ENCODE data around the gene MB.
"Not testable (repeated sequence)": the region's sequence is repeated elsewhere in the genome, so short reads cannot be mapped to it uniquely, and the experiment has no call there.

The MB gene

DNA sequence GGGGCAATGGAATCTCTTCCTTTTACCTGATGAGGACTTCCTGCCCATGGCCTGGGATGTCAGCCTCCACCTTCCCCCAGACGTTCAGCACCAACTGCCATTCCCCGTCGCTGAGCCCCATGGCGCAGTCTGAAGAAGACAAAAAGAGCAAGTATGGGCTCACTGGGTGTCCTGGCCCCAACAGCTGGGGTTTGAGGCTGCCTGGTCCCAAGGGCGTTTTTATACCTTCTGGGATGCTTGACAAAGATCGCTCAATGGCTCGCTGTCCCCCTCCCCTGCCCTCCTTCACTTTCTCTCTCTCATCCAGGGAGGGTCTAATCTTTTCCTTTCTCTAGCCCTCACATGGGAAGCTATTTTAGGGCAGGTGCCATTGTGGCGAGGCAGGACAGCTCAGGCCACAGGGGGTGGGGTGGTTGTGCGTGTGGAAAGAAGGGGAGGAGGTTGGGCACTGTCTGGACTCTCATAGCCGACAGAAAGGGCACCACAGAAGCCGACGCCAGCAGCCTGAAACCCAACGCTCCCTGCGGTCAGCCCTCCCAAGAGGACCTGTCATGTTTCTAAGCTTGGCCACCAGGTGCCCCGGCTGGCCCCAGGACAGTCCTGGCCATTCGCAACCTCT lies at the start of gene MB:
Gene MB, minus strand, starts transcription at position 193 of the 619 bp plus-strand sequence. Its CDS starts 72 bp downstream, at position 121.
- no peak for DNase-seq

DNA sequence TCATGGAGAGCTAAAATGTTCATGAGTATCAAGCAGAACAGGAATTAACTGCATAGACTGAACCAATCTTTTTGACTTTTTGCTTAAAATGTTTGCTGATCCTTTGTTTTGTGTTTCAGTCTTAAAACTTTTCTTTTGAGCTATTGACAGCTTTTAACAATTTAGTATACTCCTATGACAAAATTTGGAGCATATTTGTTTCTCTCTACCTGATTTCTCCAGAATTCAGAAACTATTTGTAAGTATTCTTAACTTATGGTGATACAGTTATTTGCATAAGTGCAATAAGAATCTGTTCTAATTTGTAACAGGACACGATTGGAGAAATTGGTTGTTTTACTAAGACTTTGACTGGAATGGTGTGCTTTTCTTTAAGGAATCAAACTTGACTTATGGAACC lies 49.6 kb upstream of the MB start:
- DNase-seq = not testable (repeated sequence)

DNA sequence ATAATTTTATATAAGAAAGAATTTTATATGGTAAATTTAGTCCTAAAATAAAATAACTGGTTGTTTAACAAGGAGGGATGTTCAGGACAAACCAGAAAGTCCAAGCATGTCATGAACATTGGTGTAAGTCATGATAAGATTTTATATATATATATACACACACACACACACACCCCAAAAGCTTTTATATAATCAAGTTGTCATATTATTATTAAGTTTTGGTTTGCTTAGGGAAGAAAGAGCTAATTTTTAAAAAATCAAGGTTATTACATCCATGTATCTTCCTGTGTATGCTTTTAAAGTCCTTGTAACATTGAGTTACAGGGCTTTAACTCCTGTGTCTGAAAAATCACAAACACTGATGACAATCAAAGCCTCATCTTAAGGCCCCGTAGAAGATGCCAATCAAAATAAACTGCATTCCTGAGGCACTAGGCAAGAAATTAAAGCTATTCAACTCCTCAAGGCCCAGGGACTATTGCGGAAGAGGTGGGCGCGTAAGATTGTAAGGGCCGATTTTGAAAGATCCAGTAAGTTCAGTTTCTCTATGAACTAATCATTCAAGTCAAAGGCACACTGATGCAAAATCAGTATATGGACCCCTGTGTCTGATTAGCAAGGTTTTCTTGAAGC lies 47.9 kb upstream of the MB start:
- no peak for DNase-seq

DNA sequence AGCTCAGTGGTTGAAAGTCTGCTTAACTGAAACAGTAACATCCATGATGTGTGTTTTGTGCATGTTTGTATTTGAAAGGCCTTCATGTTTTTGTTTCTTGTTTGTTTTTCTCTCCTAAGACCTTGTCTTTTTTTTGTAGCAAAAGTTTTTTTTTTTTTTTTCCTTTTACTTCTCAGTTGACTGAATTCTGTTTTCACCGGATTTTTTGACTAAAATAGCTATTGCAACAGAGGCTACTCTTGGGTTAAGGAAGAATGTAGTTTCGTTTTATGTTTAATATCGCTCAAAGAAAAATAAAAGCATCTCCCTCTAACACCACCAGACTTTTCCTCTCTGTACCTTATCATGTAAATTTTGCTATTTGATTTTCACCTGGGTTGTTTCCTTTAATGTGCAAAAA lies 46.2 kb upstream of the MB start:
- DNase-seq = no peak

DNA sequence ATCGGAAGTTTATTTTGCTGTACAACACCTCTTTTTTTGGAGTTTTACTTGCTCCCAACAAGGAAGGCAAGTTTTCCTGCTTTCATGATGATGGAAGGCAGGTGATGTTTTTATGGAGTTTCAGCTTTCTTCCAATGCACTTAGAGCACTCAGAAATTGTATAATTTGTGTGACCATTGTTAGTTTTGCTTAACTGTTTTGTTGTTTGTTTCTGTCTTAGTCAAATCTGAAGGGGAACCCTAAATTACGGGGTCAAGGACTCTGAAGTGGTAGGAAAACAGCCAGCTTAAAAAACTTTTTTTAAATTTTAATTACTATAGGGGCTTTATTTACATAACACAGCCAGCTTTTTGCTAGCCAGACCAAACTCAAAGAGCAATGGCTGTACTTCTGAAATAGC lies 45.8 kb upstream of the MB start:
- DNase-seq = no peak

DNA sequence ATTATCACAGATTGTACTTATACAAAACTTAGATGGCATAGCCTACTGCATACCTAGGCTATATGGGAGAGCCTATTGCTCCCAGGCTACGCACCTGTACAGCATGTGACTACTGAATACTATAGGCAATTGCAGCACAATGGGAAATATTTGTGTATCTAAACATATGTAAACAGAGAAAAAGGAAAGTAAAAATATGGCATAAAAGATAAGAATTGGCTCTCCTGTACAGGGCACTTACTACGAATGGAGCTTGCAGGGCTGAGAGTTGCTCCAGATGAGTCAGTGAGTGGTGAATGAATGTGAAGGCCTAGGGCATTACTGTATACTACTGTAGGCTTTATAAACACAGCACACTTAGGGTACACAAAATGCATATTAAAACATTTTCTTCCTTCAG lies 44.3 kb upstream of the MB start:
- DNase-seq = no peak

DNA sequence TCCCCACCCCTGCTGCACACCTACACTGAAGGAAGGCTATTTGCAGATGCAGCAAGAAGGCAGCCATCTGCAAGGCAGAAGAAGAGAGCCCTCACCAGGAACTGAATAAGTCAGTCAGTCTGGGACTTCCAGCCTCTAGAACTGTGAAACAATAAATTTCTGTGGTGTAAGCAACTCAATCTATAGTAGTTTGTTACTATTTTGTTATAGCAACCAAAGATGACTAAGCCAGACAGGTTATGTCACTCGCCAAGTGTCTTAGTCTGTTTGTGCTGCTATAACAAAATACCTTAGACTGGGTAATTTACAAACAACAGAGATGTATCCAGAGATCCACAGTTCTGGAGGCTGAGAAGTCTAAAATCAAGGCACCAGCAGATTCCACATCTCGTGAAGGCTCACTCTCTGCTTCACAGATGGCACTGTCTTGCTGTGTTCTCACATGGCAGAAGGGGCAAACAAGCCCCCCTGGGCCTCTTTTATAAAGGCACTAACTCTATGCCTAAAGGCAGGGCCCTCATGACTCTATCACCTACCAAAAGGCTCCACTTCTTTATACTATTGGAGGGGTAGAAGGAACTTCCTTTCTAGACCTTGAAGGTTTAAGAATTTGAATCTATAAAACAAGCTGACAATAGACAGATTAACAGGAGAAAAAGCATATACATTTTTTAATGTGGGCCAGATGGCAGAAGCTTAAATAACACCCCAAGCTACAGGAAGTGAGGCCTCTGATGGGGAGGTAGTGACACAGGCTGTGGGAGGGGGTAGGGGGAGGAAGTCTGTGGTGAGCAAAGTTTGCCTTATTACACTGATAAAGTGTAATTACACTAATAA lies 43.4 kb upstream of the MB start:
- no peak for DNase-seq

DNA sequence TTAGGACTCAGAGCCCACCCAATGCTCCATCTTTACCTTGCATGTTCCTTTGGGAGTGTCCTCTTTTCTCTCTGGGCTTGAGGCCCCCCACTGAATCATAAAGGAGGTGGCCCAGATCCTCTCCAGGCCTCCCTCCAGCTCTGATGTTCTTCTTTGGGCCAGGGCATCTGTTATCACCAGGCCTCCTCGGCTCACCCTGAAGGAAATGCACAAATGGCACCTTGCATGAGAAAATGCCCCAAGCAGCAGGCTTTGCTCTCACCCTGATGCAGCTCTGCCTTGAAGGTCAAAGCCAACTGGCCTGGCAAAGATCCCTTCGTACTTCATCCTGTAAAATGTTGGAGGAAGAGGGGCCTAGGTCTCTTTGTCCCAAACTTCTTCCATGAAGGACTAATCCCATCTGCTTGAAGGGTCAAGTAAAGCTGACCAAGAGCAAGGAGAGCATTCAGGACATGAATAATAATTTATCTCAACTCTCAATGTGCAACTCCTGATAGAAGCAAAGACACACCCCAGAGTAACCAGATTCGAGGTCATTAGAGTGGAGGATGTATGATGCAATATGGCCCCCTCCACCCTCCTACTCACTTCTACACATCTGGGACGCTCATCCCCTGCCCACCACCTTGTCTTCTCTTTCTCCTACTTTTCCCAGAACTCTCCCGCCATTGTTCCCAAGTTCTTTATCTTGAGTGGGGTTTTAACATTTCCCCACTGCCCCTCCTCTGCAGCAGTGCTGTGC lies 40.6 kb upstream of the MB start:
- no peak for DNase-seq

DNA sequence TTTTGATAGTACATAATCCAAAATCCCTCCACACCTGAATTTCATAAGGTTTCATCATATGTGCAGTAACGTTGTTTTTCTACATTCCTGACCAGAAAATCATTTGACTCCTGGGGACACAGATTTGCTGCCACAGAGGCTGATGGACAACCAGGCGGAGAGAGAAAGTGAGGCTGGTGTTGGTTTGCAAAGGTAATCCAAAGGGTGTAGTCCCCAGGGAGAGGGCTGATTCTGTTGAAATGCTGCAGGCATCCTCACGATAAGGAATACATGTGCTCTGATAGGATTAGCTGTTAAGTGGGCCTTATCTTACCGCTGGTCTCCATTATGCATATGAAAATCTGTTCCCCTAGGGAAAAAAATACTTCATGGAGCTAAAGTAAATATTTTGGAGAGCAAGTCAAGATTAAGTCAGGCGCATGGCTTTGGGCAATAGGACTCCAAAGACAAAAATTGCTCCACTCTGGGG lies 39.2 kb upstream of the MB start:
- no peak for DNase-seq

DNA sequence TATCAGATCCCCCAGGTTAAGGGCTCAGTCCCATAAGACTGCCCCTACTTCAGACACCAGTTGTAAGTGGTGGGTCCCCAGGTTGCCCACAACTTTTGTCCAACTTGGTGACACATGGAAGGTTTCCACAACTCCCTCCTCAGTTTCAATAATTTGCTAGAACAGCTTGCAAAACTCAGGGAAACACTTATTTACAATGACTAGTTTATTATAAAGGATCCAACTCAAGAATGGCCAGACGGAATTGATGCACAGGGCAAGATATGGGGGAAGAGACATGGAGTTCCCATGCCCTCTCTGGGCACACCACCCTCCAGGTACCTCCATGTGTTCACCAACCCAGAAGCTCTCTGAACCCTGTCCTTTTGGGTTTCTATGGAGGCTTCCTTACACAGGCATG lies 36.7 kb upstream of the MB start:
- DNase-seq = no peak

DNA sequence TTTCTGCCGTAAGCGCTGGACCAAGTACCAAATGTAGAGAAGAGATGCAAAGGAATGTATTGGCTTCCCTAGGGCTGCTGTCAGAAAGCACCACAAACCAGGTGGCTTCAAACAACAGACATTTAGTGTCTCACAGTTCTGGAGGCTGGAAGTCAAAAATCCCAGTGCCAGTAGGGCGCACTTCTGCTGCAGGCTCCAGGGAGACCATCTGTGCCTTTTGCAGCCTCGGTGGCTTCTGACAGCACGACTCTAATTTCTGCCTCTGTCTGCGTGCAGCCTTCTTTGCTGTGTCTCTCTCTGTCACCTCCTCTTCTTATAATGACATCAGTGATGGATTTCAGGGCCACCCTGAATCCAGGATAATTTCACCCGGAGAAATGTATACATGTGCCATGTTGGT lies 34.0 kb upstream of the MB start:
- no peak for DNase-seq

DNA sequence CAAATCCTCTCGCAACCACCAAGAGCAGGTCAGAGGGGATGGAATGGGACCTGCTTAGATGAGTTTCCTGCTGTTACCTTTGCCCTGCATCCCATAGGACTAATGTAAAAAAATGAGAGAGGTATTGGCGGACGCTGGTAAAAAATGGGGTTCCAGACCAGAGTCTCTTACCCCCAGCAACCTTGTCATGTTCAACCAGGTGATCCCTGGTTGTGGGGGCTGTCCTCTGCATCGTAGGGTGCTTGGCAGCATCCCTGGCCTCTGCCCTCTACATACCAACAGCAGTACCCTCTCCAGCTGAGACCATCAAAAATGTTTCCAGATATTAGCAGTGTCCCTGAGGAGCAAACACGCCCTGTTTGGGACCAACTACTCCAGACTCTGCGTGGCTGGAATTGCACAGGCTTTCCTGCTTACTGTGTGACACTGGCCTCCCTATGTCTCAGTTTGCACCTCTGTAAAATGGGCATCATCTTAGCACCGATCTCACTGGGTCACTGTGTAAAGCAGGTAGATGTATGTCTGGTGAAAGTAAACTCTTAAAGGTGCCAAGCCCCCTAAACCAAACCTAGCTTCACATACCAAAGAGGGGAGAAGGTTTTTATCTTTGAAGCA lies 32.6 kb upstream of the MB start:
- no peak for DNase-seq

DNA sequence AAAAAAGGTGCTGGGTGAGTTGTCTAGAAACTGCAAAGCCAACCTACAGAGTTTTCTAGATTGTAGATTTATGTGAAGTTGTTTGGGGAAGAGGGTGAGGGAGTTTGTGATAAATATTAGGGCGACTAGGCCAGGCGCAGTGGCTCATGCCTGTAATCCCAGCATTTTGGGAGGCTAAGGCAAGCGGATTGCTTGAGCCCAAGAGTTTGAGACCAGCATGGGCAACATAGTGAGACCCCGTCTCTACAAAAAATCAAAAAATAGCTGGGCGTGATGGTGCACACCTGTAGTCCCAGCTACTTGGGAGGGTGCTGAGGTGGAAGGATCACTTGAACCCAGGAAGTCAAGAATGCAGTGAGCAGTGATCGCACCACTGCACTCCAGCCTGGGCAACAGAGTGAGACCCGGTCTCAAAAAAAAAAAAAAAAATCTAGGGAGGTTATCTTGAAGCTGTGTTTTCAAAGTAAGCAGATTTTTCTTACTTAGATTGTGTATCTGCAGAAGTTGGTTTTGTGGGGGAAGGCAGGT lies 32.0 kb upstream of the MB start:
- DNase-seq = no peak

DNA sequence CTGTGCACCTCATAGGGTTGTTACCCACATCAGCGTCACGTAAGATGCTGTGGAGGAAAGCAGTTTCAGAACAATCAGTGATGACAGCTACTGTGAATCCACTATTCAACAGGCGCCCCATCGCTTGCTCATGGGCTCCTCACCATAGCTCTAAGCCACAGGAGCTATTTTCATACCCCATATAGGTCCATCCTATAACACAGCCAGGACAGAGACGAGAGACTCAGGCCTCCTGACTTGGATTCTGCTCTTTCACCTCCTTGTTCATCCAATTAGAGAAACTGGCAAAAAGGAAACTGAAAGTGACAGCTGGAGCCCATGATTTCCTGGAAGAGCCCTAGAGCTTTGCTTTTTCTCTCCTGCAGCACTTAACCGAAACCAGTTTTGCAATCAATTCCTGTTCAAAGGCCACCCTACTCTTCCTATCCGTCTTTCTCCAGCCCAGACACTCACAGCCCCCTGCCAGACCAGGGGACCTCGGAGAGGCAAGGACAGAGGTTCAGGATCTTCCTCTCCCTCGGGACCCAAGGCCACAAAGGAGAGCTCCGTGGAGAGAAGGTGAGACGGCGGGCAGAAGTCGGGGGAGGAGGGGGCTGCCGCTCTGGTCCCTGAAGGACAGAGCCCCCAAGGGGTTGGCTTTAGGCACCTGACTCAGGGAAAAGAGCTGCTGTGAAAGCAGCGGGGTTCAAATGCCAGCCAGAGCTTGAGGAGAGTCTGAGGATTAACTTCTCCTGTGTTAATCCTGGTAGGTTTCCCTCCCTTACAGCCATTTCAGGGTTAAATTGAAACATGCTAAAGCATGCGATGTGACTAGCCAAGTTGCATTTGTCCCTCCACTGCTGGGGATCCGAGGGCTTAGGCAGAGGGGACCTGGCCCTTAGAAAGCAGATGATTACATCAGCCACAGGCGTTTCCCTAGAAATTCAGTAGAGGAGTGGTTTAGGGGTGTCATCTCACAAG lies 31.2 kb upstream of the MB start, which contains the start of gene APOL6:
Gene APOL6, plus strand, starts transcription at position 381 of the 960 bp plus-strand sequence. CDS start 7,980 bp downstream, outside the sequence.
- peak; percentile 77 for DNase-seq

DNA sequence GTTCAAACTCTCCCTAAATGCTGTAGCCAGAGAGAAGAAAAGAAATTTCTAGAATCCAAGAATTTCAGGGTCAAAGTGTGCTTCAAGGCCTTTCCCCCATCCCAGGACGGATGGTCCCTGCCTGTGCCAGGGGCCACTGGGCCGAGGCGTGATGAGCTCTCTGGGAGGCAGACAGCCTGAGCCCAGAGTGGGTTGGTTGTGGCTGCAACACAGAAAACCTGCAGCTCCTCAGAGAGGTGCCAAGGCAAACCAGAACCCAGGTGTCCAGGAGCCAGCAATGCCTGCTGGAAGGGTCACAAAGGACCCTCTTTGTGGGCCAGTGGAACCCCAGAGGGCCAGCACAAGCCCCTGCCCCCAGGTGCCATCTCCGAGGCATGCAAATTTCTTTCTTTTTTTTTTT lies 28.5 kb upstream of the MB start:
- no peak for DNase-seq

DNA sequence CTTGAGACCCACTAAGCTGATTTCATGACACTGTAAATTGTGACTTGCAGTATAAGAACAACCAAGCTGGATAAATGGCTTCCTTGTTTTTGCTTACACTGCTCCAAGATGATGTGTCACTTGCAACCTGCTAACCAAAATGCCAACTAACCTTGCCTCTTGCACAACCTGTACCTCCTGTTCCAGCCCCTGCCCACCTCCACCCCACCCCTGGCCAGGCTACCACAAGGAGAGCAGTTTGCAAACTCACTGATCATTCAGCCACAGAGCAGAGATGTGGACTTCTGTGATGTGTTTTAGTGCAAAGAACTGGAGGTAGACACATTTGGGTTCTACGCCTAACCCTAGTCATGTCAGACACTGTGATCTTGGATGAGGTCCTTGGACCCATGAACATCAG lies 26.9 kb upstream of the MB start:
- no peak for DNase-seq

DNA sequence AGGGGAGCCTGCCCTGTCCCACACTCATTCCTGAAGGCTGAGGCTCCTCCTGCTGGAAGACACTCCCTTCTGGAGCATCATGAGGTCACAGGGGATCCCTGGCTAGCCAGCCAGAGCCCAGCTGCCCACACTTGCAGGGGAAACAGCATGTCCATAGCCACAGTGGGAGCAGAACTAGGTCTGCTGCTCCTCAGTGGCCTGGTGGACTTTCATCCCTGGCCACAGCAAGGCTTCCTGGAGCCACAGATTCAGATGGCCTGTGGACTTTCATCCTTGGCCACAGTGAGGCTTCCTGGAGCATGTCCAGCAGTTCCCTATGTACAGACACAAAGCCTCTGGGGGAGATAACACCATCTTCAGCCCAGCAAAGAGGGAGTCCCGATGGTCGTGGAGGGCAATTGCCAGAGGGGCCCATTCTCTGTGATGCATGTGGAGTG lies 25.2 kb upstream of the MB start:
- no peak for DNase-seq

DNA sequence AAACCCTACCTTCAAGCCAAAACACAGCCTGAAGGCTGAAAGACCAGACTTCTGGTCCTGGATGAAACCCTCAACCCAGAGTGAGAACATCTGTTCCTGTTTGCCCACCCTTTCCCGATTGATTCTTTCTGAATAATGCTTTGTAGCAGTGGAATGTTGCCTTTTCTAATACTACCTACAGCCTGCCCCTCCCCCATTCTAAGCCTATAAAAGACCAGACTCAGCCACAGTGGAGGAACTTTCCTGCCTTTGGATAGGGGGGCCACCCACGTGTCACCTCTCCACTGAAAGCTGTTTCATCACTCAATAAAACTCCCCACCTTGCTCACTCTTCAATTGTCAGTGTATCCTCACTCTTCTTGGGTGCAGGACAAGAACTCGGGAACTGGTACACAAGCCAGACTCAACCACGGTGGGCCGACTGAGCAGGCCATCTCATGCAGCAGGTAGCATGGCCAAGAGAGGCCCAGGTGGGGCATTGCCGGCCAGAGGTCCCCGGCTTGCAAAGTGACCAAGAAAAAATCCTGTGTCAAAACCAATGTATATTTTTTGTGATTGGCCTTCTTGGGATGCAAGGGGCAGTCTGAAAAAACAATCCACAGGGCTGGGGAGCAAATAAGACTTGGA lies 24.5 kb upstream of the MB start:
- DNase-seq = no peak

DNA sequence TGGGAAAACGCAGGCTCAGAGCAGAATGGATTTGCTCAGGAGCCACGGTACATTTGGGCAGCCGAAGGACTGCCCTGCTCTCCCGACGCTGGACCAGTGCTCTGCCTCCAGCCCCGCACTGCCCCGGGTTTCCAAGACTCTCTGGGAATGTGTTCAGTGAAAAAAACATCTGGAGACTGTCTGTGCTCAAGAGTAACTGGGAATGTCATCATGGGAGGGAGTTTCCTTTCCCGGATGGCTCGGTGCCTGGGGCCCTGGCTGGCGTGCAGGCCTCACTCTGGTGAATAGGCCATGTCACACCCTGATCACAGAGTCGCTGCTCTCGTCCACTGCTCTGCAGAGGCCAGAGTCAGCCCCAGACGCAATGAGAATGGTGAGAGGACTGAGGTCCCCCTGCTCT lies 21.3 kb upstream of the MB start:
- DNase-seq = no peak

DNA sequence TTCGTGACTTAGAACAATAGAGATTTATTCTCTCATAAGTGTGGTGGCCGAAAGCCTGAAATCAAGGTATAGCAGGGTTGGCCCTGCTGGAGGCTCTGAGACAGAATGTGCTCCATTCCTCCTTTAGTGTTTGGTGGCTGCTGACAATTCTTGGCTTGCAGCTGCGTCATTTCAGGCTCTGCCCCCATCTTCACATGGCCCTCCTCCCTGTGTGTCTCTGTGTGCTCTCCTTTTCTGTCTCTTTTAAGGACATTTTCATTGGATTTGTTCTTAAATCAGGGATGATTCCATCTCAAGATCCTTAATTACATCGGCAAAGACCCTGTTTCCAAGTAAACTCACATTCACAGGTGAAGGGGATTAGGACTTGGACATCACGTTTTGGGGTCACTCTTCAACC lies 20.9 kb upstream of the MB start:
- no peak for DNase-seq

DNA sequence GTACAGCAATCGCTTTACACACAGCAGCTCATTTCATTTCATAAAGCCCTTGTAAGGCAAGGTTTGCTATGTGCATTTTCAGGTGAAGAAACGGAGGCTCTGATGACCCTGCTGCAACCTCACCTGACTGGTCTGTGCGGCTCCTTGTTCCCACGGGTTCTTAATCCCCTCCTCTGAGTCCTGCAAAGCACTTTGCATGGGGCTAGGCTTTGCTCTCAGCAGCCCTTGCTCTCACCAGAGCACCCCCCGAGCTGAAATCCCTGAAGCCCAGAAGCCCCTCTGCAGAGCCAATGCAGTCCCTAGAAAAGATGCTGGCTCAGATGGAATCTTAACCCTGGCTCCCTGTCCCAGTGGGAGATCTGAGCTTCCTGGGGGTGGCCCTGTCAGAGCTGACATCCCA lies 20.1 kb upstream of the MB start:
- no peak for DNase-seq

Data from NCI-H2029 treated with DMSO at 0.1 percent for 48 hours (cell line).